NCI-H2227 (cell line): ENCODE measurements around the gene UBE2I.
A peak's percentile ranks its signal among the peaks of the same experiment; 100 is the strongest.

ENCODE experiments used
- DNase-seq: peaks from one replicate; lab custom pipeline; 2025; ENCODE audit not compliant: unreplicated experiment; lab: John Stamatoyannopoulos, UW

The UBE2I gene

DNA sequence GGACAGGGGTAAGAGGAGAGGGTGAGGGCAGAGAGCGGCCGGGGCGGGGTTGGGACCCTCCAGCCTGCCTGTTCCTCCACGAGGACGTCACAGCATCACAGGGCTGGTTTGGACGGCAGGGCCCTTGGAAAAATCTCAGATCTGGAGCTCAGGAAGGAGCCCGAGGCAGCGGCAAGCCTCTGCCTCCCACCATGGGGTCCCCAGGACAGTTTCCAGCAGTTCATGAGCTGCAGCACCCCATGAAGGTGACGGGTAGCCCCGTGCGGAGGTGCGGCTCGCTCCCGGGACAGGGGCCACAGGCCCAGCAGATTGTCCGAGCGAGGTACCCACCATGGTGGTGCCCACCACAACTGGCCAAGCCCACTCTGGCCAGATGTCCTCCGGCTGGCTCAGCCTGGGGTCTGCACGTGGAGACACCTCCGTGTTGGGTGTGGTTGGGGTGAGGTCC, 32.3 kb upstream of the UBE2I start:
- DNase-seq = no peak

DNA sequence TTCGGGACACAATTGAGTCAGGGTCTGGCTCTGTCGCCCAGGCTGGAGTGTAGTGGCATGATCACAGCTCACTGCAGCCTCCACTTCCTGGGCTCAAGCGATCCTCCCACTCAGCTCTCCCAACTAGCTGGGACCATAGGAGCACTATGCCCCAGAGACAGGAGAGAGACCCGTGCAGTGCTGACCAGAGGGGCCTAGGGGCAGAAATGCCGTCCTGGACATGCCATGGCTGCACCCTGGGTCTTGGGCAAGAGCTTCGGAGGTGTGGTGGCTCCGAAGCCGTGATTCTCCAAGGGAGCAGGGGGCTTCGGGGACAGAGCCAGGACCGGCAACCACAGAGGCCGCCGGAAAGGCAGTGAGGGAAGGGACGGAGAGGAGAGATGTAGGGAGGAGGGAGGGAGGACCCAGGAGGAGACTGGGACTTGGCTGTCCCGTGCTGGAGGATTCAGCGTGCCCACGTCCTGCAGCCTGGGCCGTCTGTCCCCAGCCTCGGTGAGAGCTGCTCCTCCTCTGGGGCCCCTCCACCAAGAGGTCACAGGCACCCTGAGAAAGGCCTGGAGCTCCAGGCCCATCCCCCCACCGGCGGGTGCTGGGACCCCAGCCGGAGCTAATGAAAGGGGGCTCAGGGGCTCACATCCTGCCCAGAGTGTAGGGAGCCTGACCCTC, 31.7 kb upstream of the UBE2I start:
- DNase-seq = no peak

- no peak for DNase-seq
These were observed 31.0 kb upstream of the UBE2I start for GRCh38 chr16:1278477-1278876.

DNA sequence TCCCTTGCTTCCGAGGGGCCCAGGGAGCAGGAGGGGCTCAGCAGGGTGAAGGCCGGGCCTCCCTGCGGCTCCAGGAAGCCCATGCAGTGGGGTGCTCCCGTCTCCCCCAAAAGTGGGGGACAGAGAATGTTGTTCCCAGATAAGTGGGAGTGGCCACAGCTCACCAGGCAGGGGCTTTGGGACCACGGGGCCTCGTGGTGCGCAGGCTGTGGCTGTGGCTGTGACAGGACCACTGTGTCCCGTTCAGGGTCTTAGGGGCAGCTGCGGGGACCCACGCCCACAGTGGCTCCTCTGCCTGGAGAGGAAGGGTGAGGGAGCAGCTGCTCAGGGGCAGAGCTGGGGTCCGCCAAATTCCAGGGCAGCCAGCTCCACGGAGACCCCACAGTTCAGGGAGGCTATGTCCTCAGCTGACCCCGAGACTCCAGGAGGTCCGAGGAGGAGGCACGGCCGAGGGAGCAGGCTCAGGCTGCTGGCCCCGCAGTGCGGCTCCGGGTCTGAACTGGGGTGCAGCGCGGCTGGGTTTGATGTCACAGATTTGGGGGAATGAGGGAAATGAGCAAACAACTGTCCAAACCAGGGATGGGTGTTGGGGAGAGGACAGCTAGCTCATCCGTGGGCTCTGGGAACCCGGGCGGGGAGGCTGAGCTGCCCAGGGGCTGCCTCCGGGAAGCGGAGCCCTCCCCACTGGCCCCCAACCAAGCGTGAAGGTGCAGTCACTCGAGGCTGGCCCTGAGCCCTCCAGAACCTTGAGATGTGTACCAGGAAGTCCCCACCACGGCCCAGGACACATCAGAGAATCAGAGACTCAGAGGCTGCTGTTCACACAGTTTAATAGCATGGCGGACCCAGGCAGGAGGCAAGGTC, 30.1 kb upstream of the UBE2I start:
- no peak for DNase-seq

- no peak for DNase-seq
These were observed 29.4 kb upstream of the UBE2I start for GRCh38 chr16:1279945-1280589.

- no peak for DNase-seq
These were observed 28.7 kb upstream of the UBE2I start for GRCh38 chr16:1280783-1281182.

DNA sequence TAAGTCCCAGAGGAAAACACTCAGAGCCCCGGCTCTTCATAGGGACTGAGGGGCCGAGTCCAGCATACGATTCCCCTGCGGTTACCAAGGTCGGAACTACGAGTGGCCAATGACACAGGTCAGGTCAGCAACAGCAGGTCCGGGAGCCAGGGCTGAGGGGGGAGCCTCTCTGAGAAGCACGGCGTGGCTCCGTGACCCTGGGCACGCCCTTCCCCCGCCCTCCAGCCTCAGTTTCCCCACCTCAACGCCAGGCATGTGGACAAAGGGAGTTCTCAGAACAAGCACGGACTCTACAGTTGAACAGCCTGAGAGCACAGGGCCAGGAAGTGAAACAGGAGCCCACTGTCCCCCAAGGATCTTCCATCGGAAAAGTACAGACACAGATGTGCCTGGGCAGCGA, 27.9 kb upstream of the UBE2I start:
- DNase-seq = no peak

GRCh38 chr16:1282324-1282973, 27.0 kb upstream of the UBE2I start:
- no peak for DNase-seq

DNA sequence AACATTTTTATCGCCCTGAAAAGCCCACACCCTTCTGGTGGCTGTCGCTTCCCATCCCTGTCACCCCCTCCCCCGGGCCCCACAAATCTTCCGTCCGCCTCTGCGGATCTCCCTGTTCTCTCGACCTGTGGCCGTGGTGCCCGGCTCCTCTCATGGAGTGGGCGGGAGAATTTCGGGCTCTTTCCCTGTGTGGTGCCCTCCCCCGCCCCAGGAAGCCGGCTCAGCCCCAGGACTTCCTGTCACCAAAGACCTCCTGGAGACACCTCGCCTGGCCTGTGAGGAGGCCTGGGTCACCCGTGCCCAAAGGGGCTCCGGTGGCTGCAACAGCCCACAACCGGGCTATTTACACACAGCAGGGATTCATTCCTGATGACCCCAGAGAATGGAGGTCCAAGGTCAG, 26.1 kb upstream of the UBE2I start:
- DNase-seq = no peak

DNA sequence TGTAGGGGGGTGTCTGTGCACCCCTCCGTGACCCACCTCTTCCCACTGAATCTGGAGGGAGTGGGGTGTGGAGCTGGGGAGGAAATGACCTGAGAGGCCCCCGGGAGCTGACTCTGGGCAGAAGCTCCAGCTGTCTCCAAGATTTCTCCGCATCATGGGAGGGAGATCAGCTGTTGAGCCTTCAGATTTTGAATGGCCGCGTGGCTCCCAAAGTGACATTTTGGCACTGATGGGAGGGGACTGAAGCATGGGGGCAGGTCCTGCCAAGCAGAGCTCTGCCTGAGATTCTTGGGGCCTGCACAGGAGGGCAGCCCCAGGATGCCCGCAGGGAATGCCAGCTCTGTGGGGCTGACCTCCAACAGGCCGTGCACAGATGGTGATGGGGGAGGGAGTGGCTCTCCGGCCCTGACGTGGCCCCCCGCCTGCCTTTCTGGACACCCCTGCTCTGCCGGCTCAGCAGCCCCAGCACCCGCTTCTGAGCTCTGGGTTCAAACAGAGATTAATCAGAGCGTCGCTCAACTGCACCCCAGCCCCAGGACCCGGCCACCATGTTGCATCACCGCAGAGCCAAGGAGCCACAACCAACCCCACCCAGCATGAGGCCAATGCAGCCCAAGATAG, 25.3 kb upstream of the UBE2I start:
- no peak for DNase-seq

- DNase-seq = no peak
These were observed 23.5 kb upstream of the UBE2I start for GRCh38 chr16:1285669-1286512.

GRCh38 chr16:1286513-1287094, 22.8 kb upstream of the UBE2I start:
- no peak for DNase-seq

DNA sequence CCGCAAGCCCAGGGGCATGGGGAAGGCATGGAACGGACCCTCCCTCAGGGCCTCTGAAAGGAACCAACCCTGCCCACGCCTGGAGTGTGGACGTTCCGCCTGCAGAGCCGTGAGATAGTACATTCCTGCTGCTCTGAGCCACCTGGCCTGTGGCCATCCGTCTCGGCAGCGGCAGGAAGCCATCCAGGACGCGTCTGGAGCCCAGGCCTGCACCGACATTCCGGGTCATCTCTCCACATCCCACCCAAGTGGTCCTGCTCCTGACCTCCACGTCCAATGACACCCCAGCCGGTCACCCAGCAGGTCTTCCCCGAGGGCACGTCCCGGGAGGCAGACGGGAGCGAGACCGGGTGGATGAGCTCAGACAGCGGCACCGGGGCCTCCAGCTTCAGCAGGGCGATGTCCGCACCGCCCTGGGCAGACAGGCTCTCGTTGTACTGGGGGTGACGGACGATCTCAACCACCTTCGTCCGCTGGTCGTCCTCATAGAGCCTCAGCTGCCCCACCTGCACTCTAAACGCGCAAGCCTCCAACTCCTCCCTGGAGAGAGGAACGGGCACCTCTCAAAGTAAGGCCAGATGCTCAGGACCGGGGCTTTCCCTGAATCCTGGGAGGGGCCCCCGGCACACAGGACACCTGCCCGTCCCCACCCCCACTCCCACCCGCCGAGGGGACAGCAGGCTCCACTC, 21.3 kb upstream of the UBE2I start:
- DNase-seq = no peak

DNA sequence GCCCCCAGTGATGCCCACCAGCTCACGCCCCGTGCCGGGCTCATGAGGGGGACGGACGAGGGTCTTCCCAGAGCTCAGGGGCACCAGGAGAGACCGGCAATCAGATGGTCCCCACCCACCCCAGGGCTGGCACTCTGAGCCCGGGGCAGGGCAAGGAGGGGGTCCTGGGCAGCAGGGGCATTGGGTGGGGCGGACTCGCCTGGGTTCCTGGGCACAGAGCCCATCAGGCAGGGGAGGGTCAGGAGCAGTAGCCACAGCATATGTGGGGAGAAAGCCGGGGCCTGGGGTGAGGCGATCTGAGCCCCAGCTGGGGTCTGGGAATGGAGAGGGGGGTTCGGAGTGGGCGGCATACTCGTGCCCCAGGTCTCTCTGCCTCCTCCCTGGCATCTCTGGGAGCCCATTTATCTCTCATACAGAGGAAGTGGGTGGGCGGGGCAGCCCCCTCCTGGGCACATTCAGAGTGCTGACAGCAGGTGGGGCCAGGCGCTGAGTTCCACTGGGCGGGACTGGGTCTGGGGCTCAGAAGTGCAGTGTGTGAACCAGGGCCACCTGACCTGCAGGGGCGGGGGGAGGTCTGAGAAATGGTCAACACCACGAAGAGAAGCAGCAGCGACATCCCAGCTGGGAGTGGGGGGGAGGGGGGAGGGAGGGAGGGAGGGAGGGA, 20.5 kb upstream of the UBE2I start:
- DNase-seq = peak; percentile 38

GRCh38 chr16:1289477-1289866, 20.0 kb upstream of the UBE2I start:
- no peak for DNase-seq

DNA sequence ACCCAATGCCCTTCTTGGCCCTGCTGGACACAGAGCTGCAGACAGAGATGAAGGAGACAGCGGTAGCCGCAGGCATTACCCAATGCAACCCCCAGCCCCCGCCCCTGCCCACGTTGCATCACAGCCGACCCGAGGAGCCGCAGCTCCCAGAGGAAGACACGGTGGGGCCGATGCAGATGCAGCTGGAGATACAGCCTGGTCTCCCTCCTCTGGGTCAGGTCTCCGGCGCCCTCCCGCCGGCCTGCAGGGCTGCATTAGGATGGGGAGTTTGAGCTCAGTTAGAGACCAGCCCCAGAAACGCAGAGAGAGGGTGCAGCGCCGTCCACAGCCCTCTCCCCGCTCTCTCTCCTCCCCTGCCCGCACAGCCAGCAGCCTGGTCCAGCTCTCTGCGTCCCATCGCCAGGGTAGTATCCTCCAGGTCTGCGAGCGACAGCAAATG, 19.4 kb upstream of the UBE2I start:
- no peak for DNase-seq

GRCh38 chr16:1290860-1291575, 18.4 kb upstream of the UBE2I start:
- DNase-seq = no peak

GRCh38 chr16:1291576-1291974, 17.9 kb upstream of the UBE2I start:
- no peak for DNase-seq
